ENCODE data around the gene STK32C.

STK32C gene

GRCh38 chr10:132206806-132207535 is 100.8 kb downstream of the STK32C start:
- no peak for DNase-seq

GRCh38 chr10:132206377-132206745 is 101.4 kb downstream of the STK32C start:
- no peak for DNase-seq

GRCh38 chr10:132205650-132206376 is 101.9 kb downstream of the STK32C start:
- DNase-seq: no peak

GRCh38 chr10:132204781-132205473 is 102.8 kb downstream of the STK32C start:
- DNase-seq: no peak

- no peak for DNase-seq
These were observed 103.5 kb downstream of the STK32C start for GRCh38 chr10:132204078-132204780.

- no peak for DNase-seq
These were observed 104.3 kb downstream of the STK32C start for GRCh38 chr10:132203256-132204077.

- no peak for DNase-seq
These were observed 105.4 kb downstream of the STK32C start for GRCh38 chr10:132202070-132202970.

GRCh38 chr10:132201111-132201969 is 106.4 kb downstream of the STK32C start:
- DNase-seq: no peak

- no peak for DNase-seq
These were observed 107.2 kb downstream of the STK32C start for GRCh38 chr10:132200344-132201110.

GRCh38 chr10:132199854-132200311 is 107.9 kb downstream of the STK32C start:
- no peak for DNase-seq

- no peak for DNase-seq
These were observed 108.4 kb downstream of the STK32C start for GRCh38 chr10:132199268-132199853.

- DNase-seq: no peak
These were observed 109.2 kb downstream of the STK32C start for GRCh38 chr10:132198381-132199181.

- no peak for DNase-seq
These were observed 109.7 kb downstream of the STK32C start for GRCh38 chr10:132198068-132198370.

GRCh38 chr10:132197271-132198067 is 110.3 kb downstream of the STK32C start:
- DNase-seq: no peak

- DNase-seq: no peak
These were observed 111.3 kb downstream of the STK32C start for GRCh38 chr10:132196178-132197113.
